ENCODE data around the gene IL2RG. TPM values are rescaled to one million over a fixed set of nuclear protein-coding genes. Genes with fewer than 3 reads are reported as not detected.

IL2RG gene
- total and polyA plus RNA-seq, 2 experiments from 2014 or later: 0.26 TPM; not detected in 1

DNA sequence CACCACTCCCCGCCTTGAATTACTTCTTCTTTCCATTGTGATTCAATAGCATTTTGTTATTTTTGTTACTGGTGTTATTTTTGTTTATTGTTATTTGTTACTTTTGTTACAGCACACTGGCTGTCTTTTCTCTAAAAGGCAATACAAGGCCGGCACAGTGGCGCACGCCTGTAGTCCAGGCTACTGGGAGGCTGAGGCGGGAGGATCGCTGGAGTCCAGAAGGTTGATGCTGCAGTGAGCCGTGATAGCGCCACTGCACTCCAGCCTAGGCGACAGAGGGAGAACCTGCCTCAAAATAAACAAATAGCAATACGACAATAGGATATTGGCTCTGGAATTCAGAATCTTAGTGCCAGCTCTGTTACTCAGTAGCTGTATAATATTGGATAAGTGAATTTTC, 6.0 kb upstream of the IL2RG start (continued):
- TF ChIP-seq, protein P1, sequence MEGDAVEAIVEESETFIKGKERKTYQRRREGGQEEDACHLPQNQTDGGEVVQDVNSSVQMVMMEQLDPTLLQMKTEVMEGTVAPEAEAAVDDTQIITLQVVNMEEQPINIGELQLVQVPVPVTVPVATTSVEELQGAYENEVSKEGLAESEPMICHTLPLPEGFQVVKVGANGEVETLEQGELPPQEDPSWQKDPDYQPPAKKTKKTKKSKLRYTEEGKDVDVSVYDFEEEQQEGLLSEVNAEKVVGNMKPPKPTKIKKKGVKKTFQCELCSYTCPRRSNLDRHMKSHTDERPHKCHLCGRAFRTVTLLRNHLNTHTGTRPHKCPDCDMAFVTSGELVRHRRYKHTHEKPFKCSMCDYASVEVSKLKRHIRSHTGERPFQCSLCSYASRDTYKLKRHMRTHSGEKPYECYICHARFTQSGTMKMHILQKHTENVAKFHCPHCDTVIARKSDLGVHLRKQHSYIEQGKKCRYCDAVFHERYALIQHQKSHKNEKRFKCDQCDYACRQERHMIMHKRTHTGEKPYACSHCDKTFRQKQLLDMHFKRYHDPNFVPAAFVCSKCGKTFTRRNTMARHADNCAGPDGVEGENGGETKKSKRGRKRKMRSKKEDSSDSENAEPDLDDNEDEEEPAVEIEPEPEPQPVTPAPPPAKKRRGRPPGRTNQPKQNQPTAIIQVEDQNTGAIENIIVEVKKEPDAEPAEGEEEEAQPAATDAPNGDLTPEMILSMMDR (conservative IDR thresholded peaks at IDR 0.05; ENCODE audit: low read depth in 2 of 2): no peak
- TF ChIP-seq NANOG (IDR thresholded peaks at IDR 0.05; ENCODE audit: borderline replicate concordance) (no peak), ZNF331 (CRISPR knock-in tag; IDR thresholded peaks at IDR 0.05; ENCODE audit: low read depth) (no peak)
- TF ChIP-seq, protein P2, sequence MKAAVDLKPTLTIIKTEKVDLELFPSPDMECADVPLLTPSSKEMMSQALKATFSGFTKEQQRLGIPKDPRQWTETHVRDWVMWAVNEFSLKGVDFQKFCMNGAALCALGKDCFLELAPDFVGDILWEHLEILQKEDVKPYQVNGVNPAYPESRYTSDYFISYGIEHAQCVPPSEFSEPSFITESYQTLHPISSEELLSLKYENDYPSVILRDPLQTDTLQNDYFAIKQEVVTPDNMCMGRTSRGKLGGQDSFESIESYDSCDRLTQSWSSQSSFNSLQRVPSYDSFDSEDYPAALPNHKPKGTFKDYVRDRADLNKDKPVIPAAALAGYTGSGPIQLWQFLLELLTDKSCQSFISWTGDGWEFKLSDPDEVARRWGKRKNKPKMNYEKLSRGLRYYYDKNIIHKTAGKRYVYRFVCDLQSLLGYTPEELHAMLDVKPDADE (IDR thresholded peaks at IDR 0.05): no peak

DNA sequence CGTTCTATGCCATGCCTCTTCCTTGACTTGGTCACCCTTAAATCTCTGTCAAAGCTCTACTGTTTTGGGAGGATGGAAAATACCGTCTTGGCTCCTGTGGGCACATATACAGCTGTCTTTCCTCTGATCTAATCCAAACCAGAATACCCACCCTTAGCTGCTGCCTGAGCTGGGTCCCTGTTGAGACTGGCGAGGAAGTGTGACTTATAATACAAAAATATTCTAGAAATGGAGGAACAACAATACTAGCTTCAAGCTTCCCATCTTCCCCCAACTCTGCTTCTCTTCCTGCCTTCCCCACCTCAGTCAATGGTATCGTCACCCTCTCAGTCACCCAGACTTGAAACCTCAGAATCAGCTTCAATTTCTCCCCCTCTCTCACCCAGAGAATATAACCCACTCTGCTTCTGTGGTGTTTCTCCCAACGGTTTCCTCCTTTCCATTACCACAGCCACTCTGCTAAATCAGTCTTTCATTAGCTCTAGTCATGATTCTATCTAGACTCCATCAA, 599 bp upstream of the IL2RG start:
- no peaks in the 10 kb centered on the region for H3K27me3 Mint-ChIP-seq (ENCODE audit: insufficient read depth, low read depth, poor library complexity)
- Histone ChIP-seq H3K4me3 (no peak overlapping the region), H3K27ac (ENCODE audit: low read depth) (no peak overlapping the region), H3K9me2 (ENCODE audit: insufficient read depth) (no peaks in the 10 kb centered on the region), H3K79me2 (replicated peaks; ENCODE audit: insufficient read depth) (no peaks in the 10 kb centered on the region), H3K4me2 (no peak overlapping the region), H3K36me3 (ENCODE audit: insufficient read depth) (no peaks in the 10 kb centered on the region), H4K20me1 (replicated peaks; ENCODE audit: insufficient read depth) (no peaks in the 10 kb centered on the region), H3K4me1 (ENCODE audit: insufficient read depth) (0 out of 2 replicates have a peak, but pooled peaks cover 4% of the 10 kb centered on the region), H2AFZ (no peak overlapping the region), H3K27me3 (ENCODE audit: insufficient read depth) (peaks cover 54% of the 10 kb centered on the region), H3F3A (replicated peaks; ENCODE audit: low read depth) (no peaks in the 10 kb centered on the region)
- H3K9me3 Mint-ChIP-seq: no peaks in the 10 kb centered on the region
- H3K27ac Mint-ChIP-seq: no peak overlapping the region
- no peak overlapping the region for H3K4me3 Mint-ChIP-seq
- no peak for ATAC-seq
- H3K4me1 Mint-ChIP-seq: peaks cover 16% of the 10 kb centered on the region; the same call in 2 of the 3 replicates
- H3K36me3 Mint-ChIP-seq (ENCODE audit: low read depth): no peaks in the 10 kb centered on the region
- no peak for DNase-seq (ENCODE audit: low spot score)
- no peak for TF ChIP-seq EZH2 (IDR thresholded peaks at IDR 0.05; ENCODE audit: low read depth, unreplicated experiment)
- TF ChIP-seq, protein P3, sequence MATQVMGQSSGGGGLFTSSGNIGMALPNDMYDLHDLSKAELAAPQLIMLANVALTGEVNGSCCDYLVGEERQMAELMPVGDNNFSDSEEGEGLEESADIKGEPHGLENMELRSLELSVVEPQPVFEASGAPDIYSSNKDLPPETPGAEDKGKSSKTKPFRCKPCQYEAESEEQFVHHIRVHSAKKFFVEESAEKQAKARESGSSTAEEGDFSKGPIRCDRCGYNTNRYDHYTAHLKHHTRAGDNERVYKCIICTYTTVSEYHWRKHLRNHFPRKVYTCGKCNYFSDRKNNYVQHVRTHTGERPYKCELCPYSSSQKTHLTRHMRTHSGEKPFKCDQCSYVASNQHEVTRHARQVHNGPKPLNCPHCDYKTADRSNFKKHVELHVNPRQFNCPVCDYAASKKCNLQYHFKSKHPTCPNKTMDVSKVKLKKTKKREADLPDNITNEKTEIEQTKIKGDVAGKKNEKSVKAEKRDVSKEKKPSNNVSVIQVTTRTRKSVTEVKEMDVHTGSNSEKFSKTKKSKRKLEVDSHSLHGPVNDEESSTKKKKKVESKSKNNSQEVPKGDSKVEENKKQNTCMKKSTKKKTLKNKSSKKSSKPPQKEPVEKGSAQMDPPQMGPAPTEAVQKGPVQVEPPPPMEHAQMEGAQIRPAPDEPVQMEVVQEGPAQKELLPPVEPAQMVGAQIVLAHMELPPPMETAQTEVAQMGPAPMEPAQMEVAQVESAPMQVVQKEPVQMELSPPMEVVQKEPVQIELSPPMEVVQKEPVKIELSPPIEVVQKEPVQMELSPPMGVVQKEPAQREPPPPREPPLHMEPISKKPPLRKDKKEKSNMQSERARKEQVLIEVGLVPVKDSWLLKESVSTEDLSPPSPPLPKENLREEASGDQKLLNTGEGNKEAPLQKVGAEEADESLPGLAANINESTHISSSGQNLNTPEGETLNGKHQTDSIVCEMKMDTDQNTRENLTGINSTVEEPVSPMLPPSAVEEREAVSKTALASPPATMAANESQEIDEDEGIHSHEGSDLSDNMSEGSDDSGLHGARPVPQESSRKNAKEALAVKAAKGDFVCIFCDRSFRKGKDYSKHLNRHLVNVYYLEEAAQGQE (IDR thresholded peaks at IDR 0.05; ENCODE audit: unreplicated experiment): no peak
- no peak for TF ChIP-seq ZNF114 (CRISPR knock-in tag; IDR thresholded peaks at IDR 0.05)
- TF ChIP-seq POLR2AphosphoS5 (IDR thresholded peaks at IDR 0.05; ENCODE audit: low read depth): no peak
- no peak for TF ChIP-seq ZNF331 (CRISPR knock-in tag; IDR thresholded peaks at IDR 0.05; ENCODE audit: low read depth)
- TF ChIP-seq, protein P2 (IDR thresholded peaks at IDR 0.05): no peak
- TF ChIP-seq, protein P4, sequence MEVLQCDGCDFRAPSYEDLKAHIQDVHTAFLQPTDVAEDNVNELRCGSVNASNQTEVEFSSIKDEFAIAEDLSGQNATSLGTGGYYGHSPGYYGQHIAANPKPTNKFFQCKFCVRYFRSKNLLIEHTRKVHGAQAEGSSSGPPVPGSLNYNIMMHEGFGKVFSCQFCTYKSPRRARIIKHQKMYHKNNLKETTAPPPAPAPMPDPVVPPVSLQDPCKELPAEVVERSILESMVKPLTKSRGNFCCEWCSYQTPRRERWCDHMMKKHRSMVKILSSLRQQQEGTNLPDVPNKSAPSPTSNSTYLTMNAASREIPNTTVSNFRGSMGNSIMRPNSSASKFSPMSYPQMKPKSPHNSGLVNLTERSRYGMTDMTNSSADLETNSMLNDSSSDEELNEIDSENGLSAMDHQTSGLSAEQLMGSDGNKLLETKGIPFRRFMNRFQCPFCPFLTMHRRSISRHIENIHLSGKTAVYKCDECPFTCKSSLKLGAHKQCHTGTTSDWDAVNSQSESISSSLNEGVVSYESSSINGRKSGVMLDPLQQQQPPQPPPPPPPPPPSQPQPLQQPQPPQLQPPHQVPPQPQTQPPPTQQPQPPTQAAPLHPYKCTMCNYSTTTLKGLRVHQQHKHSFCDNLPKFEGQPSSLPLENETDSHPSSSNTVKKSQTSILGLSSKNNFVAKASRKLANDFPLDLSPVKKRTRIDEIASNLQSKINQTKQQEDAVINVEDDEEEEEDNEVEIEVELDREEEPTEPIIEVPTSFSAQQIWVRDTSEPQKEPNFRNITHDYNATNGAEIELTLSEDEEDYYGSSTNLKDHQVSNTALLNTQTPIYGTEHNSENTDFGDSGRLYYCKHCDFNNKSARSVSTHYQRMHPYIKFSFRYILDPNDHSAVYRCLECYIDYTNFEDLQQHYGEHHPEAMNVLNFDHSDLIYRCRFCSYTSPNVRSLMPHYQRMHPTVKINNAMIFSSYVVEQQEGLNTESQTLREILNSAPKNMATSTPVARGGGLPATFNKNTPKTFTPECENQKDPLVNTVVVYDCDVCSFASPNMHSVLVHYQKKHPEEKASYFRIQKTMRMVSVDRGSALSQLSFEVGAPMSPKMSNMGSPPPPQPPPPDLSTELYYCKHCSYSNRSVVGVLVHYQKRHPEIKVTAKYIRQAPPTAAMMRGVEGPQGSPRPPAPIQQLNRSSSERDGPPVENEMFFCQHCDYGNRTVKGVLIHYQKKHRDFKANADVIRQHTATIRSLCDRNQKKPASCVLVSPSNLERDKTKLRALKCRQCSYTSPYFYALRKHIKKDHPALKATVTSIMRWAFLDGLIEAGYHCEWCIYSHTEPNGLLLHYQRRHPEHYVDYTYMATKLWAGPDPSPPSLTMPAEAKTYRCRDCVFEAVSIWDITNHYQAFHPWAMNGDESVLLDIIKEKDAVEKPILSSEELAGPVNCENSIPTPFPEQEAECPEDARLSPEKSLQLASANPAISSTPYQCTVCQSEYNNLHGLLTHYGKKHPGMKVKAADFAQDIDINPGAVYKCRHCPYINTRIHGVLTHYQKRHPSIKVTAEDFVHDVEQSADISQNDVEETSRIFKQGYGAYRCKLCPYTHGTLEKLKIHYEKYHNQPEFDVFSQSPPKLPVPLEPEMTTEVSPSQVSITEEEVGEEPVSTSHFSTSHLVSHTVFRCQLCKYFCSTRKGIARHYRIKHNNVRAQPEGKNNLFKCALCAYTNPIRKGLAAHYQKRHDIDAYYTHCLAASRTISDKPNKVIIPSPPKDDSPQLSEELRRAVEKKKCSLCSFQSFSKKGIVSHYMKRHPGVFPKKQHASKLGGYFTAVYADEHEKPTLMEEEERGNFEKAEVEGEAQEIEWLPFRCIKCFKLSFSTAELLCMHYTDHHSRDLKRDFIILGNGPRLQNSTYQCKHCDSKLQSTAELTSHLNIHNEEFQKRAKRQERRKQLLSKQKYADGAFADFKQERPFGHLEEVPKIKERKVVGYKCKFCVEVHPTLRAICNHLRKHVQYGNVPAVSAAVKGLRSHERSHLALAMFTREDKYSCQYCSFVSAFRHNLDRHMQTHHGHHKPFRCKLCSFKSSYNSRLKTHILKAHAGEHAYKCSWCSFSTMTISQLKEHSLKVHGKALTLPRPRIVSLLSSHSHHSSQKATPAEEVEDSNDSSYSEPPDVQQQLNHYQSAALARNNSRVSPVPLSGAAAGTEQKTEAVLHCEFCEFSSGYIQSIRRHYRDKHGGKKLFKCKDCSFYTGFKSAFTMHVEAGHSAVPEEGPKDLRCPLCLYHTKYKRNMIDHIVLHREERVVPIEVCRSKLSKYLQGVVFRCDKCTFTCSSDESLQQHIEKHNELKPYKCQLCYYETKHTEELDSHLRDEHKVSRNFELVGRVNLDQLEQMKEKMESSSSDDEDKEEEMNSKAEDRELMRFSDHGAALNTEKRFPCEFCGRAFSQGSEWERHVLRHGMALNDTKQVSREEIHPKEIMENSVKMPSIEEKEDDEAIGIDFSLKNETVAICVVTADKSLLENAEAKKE (CRISPR knock-in tag; IDR thresholded peaks at IDR 0.05): no peak
- TF ChIP-seq EZH2phosphoT487 (IDR thresholded peaks at IDR 0.05; ENCODE audit: unreplicated experiment): no peak

Measured in GM23338 (cell line).